ENCODE data around the gene KCNS1.

DNA sequence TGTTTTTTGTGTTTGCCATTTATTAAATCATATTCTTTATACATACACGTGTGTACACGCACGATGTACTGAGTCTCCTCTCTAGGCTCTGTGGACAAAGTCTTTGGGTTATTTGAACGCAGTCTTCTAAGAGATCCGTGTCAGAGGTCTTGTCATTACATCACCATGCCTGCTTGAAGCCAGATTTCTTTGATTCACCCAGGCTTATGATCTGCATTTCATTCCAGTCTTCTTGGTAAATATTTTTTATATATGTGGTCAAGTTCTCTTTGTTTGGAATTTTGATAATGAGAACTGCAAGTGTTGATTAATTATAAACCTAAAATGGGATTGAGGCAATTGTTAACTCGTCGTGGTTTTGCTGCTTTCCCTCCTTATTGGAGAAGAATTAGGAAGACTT, 34.6 kb downstream of the KCNS1 start:
- TF ChIP-seq, protein P1, sequence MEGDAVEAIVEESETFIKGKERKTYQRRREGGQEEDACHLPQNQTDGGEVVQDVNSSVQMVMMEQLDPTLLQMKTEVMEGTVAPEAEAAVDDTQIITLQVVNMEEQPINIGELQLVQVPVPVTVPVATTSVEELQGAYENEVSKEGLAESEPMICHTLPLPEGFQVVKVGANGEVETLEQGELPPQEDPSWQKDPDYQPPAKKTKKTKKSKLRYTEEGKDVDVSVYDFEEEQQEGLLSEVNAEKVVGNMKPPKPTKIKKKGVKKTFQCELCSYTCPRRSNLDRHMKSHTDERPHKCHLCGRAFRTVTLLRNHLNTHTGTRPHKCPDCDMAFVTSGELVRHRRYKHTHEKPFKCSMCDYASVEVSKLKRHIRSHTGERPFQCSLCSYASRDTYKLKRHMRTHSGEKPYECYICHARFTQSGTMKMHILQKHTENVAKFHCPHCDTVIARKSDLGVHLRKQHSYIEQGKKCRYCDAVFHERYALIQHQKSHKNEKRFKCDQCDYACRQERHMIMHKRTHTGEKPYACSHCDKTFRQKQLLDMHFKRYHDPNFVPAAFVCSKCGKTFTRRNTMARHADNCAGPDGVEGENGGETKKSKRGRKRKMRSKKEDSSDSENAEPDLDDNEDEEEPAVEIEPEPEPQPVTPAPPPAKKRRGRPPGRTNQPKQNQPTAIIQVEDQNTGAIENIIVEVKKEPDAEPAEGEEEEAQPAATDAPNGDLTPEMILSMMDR (conservative IDR thresholded peaks at IDR 0.05; ENCODE audit: low read length): no peak
- TF ChIP-seq EZH2phosphoT487 (IDR thresholded peaks at IDR 0.05; ENCODE audit: borderline replicate concordance, low read depth, low read length): no peak
